HG03520 (cell line): ENCODE measurements around the gene NUP210L.
"Not testable (repeated sequence)": the region's sequence is repeated elsewhere in the genome, so short reads cannot be mapped to it uniquely, and the experiment has no call there.

Source experiments
- ATAC-seq: cut with Tn5 transposase; IDR thresholded peaks from one replicate; pipeline ENCODE4 v1.9.1; 2021; ENCODE audit warnings: mild to moderate bottlenecking, moderate library complexity; ENCODE audit not compliant: unreplicated experiment

Gene NUP210L

GRCh38 chr1:154100141-154100540 is 54.7 kb downstream of the NUP210L start:
- ATAC-seq, result not testable (repeated sequence)

GRCh38 chr1:154097873-154098272 is 57.0 kb downstream of the NUP210L start:
- no peak for ATAC-seq

- no peak for ATAC-seq
These were observed 59.3 kb downstream of the NUP210L start for GRCh38 chr1:154095456-154096060.

GRCh38 chr1:154094411-154094810 is 60.5 kb downstream of the NUP210L start:
- no peak for ATAC-seq

DNA sequence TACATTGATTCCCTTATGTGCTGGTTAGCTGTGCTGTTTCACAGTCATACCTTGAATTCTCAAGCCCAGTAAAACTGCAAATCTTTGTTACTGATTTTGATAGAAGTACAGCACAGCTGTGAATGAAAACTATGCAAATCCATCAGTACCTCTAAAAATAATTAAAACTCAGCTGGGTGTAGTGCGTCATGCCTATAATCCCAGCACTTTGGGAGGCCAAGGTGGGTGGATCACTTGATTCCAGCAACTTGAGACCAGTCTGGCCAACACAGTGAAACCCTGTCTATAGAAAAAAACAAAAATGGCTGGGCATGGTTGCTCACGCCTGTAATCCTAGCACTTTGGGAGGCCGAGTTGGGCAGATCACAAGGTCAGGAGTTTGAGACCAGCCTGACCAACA is 61.2 kb downstream of the NUP210L start:
- ATAC-seq, result no peak

GRCh38 chr1:154091706-154092105 is 63.2 kb downstream of the NUP210L start:
- no peak for ATAC-seq

- no peak for ATAC-seq
These were observed 67.3 kb downstream of the NUP210L start for GRCh38 chr1:154087574-154087973.

- not testable (repeated sequence) for ATAC-seq
These were observed 71.8 kb downstream of the NUP210L start for GRCh38 chr1:154083057-154083456.

- no peak for ATAC-seq
These were observed 73.3 kb downstream of the NUP210L start for GRCh38 chr1:154081386-154082126.

DNA sequence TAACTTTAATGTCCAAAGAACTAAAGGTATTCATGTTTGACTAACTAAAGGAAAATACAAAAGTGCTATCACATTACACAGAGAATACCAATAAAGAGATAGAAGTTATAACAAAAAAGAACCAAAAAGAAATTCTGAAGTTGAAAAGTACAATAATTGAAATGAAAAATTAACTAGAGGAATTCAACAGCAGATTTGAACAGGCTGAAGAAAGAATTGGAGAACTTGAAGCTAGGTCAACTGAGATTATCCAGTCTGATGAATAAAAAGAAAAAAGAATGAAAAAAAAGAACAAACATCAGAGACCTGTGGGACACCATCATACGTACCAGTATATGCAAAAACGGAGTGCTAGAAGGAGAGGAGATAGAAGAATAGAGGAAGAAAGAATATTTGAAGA is 78.5 kb downstream of the NUP210L start:
- ATAC-seq, result no peak

GRCh38 chr1:154075746-154076145 is 79.1 kb downstream of the NUP210L start:
- ATAC-seq, result no peak

- no peak for ATAC-seq
These were observed 92.6 kb downstream of the NUP210L start for GRCh38 chr1:154062309-154062708.

DNA sequence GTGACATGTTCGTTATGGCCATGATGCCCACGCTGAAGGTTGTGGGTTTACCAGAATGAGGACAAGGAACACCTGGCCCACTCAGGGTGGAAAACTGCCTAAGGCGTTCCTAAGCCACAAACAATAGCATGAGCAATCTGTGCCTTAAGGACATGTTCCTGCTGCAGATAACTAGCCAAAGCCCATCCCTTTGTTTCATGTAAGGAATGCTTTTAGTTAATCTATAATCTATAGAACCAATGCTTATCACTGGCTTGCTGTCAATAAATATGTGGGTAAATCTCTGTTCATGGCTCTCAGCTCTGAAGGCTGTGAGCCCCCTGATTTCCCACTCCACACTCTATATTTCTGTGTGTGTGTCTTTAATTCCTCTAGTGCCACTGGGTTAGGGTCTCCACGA is 107.4 kb downstream of the NUP210L start:
- ATAC-seq, result not testable (repeated sequence)

- ATAC-seq, result not testable (repeated sequence)
These were observed 121.2 kb downstream of the NUP210L start for GRCh38 chr1:154033697-154034096.

GRCh38 chr1:154019940-154020339 is 134.9 kb downstream of the NUP210L start:
- no peak for ATAC-seq

- no peak for ATAC-seq
These were observed 135.6 kb downstream of the NUP210L start for GRCh38 chr1:154019269-154019668.

DNA sequence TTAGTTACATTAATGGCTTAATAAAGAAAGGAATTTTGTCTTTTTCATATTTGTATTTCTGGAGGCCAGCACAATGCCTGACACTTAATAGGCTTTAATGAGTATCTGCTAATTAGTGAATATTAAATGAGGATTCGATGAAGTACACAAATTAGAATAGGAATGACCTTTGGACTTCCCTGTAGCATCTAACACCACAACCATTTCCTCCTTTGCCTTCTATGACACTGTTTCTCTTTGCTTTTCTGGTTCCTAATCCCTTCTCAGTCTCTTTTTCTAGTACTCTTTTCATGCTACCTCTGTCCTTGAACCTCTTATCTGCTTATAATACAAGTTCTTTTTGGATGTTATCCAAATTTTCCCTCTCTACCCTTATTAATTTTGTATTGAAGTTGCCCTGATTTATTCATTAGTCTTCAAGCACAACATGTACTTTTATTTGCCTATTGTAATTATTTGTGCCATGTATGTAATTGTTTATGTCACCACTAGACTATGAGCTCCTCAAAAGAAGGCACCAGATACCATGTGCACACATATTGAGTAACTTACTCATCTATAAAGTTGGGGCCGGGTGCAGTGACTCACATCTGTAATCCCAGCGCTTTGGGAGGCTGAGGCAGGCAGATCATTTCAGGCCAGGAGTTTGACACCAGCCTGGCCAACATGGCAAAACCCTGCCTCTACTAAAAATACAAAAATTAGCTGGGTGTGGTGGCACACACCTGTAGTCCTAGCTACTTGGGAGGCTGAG is 140.5 kb downstream of the NUP210L start:
- no peak for ATAC-seq

DNA sequence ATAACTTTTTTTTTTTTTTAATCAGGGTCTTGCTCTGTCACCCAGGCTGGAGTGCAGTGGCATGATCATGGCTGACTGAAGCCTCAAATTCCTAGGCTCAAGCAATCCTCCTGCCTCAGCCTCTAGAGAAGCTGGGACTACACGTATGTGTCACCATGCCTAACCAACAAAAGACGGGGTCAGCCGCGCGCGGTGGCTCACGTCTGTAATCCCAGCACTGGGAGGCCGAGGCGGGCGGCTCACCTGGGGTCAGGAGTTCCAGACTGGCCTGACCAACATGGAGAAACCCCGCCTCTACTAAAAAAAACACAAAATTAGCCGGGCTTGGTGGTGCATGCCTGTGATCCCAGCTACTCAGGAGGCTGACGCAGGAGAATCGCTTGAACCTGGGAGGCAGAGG is 142.3 kb downstream of the NUP210L start:
- ATAC-seq, result not testable (repeated sequence)

- ATAC-seq, result no peak
These were observed 142.7 kb downstream of the NUP210L start for GRCh38 chr1:154012129-154012528.

DNA sequence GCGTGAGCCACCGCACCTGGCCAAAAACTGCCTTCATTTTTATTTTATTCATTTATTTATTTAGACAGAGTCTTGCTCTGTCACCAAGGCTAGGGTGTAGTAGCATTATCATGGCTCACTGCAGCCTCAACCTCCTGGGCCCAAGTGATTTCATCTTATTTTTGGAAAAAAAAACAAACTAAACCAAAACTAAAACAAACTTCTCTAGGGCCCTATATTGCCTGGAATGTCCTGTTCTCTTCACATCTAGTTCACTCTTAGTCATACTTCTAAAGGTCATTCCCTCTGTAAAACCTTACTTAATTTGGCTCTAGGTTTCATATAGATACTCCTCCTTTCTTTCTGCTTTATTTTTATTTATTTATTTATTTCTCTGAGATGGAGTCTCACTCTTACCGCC is 148.7 kb downstream of the NUP210L start:
- ATAC-seq, result no peak

- ATAC-seq, result no peak
These were observed 154.5 kb downstream of the NUP210L start for GRCh38 chr1:154000420-154000819.

- not testable (repeated sequence) for ATAC-seq
These were observed 158.0 kb downstream of the NUP210L start for GRCh38 chr1:153996882-153997281.
